HepG2 (cell line): ENCODE data around the gene C20orf144. TPM values are rescaled to one million over a fixed set of nuclear protein-coding genes. Genes with fewer than 3 reads are reported as not detected.
A peak's percentile ranks its signal among the peaks of the same experiment; 100 is the strongest.

Experiments
- ARHGAP35 ChIP-seq: sonication (generic); formaldehyde crosslinking; IDR thresholded peaks from 2 replicates; pipeline ENCODE4 v1.9.0; 2022; ENCODE audit warnings: mild to moderate bottlenecking, inconsistent platforms, moderate library complexity, missing genetic modification reagents, borderline replicate concordance
- ARID3A ChIP-seq: IDR thresholded peaks from 2 replicates; pipeline ENCODE4 v1.6.1; 2012; ENCODE audit warnings: low read depth, low read length, improper control_type of control experiment
- ARID5B ChIP-seq: IDR thresholded peaks from 2 replicates; pipeline ENCODE4 v1.4.0; 2020; ENCODE audit warnings: mild to moderate bottlenecking, missing genetic modification reagents
- ARNT ChIP-seq: fragments of 450-650 bp; IDR thresholded peaks from 2 replicates; pipeline ENCODE4 v1.6.1; 2017
- DNMT1 ChIP-seq: sonication (generic); formaldehyde crosslinking; IDR thresholded peaks from 2 replicates; pipeline ENCODE4 v1.5.1; 2020; ENCODE audit warnings: mild to moderate bottlenecking, missing genetic modification reagents
- GATAD2A ChIP-seq: IDR thresholded peaks from 2 replicates; pipeline ENCODE4 v1.6.1; 2016
- GPN1 ChIP-seq: sonication (generic); formaldehyde crosslinking; IDR thresholded peaks from 2 replicates; pipeline ENCODE4 v1.5.1; 2020; ENCODE audit warnings: missing genetic modification reagents, borderline replicate concordance
- HDAC1 ChIP-seq: sonication (generic); formaldehyde crosslinking; IDR thresholded peaks from 2 replicates; pipeline ENCODE4 v1.5.1; 2020; ENCODE audit warnings: mild to moderate bottlenecking, missing genetic modification reagents
- HNF1B ChIP-seq: sonication (generic); formaldehyde crosslinking; IDR thresholded peaks from 2 replicates; pipeline ENCODE4 v1.5.1; 2020; ENCODE audit warnings: mild to moderate bottlenecking, moderate library complexity, missing genetic modification reagents
- KDM4B ChIP-seq: sonication (generic); formaldehyde crosslinking; IDR thresholded peaks from 2 replicates; pipeline ENCODE4 v1.4.0; 2020; ENCODE audit warnings: missing genetic modification reagents
- NR2F6 ChIP-seq, 2 experiments: IDR thresholded peaks; 2 replicates each; pipeline ENCODE4 v1.6.1; 2016; ENCODE audit warnings: antibody characterized with exemption in 1 of 2, mild to moderate bottlenecking in 1 of 2
- POGZ ChIP-seq: sonication (generic); formaldehyde crosslinking; IDR thresholded peaks from 2 replicates; pipeline ENCODE4 v1.4.0; 2020; ENCODE audit warnings: mild to moderate bottlenecking, missing genetic modification reagents
- SRF ChIP-seq: IDR thresholded peaks from 2 replicates; pipeline ENCODE4 v1.6.1; 2011; ENCODE audit warnings: mild to moderate bottlenecking, low read depth, low read length, moderate library complexity
- SRSF9 ChIP-seq: fragments of 200-400 bp; formaldehyde crosslinking; IDR thresholded peaks from 2 replicates; pipeline ENCODE4 v1.6.1; 2018; ENCODE audit warnings: borderline replicate concordance, mild to moderate bottlenecking, low read depth, low read length; ENCODE audit not compliant: insufficient read depth, poor library complexity, severe bottlenecking
- STAG1 ChIP-seq: sonication (generic); formaldehyde crosslinking; IDR thresholded peaks from 2 replicates; pipeline ENCODE4 v1.4.0; 2020; ENCODE audit warnings: missing genetic modification reagents
- STAT5B ChIP-seq: sonication (generic); formaldehyde crosslinking; IDR thresholded peaks from 2 replicates; pipeline ENCODE4 v1.4.0; 2020; ENCODE audit warnings: missing genetic modification reagents
- YEATS4 ChIP-seq: sonication (generic); formaldehyde crosslinking; IDR thresholded peaks from 2 replicates; pipeline ENCODE4 v1.4.0; 2020; ENCODE audit warnings: missing genetic modification reagents, borderline replicate concordance
- ZBTB25 ChIP-seq: IDR thresholded peaks from 2 replicates; pipeline ENCODE4 v1.6.1; 2018; ENCODE audit warnings: missing genetic modification reagents
- ZNF3 ChIP-seq: IDR thresholded peaks from 2 replicates; pipeline ENCODE4 v1.7.0; 2017; ENCODE audit warnings: inconsistent platforms
- ZNF484 ChIP-seq: sonication (generic); formaldehyde crosslinking; IDR thresholded peaks from 2 replicates; pipeline ENCODE4 v1.5.1; 2020; ENCODE audit warnings: mild to moderate bottlenecking, low read depth, missing genetic modification reagents, borderline replicate concordance
- ZNF670 ChIP-seq: sonication (generic); formaldehyde crosslinking; IDR thresholded peaks from 2 replicates; pipeline ENCODE4 v1.8.0; 2022; ENCODE audit warnings: mild to moderate bottlenecking, missing genetic modification reagents, borderline replicate concordance
- polyA plus RNA-seq, 8 experiments: library from polyadenylated mRNA; depleted of rRNA in 3 of 8; stranded (reverse) in 7 of 8; unstranded in 1 of 8; fragments of >200 nt; fragmentation: Illumina TruSeq in 4 of 8; extraction: Trizol in 4 of 8; gene quantifications; 2 replicates each; pipeline versions ENCODE4 v1.2.1 to v1.2.3, GENCODE V29; 2011 to 2016; ENCODE audit warnings: low read depth in 4 of 8, missing spikeins in 1 of 8, mixed read lengths in 1 of 8; ENCODE audit not compliant: insufficient read depth in 1 of 8
- total RNA-seq, 5 experiments: library from RNA; depleted of rRNA; stranded (reverse); fragments of >200 nt; fragmentation: Illumina TruSeq; extraction: Trizol; gene quantifications; 2 replicates each; pipeline ENCODE4 v1.2.3, GENCODE V29; 2016; ENCODE audit warnings: low read depth in 1 of 5

Gene C20orf144
- total and polyA plus RNA-seq, 2 of the 13 experiments (the other 11 are each of a cell fraction or from before 2014, with no cell fraction given) = 0.09 to 0.16 TPM

- TF ChIP-seq HNF1B = no peak
- TF ChIP-seq GATAD2A (CRISPR knock-in tag) = peak; percentile 61
- no peak for TF ChIP-seq ZNF3
- no peak for TF ChIP-seq STAT5B (CRISPR knock-in tag)
- 0 out of 2 replicates have a peak, but pooled peaks have one; percentile 10 for TF ChIP-seq ARID3A
- peak; percentile 30; the same call in 1 of the 2 replicates for TF ChIP-seq HDAC1 (CRISPR knock-in tag)
- no peak for TF ChIP-seq ARHGAP35 (CRISPR knock-in tag)
- 0 out of 2 replicates have a peak, but pooled peaks have one; percentile 61 for TF ChIP-seq ZNF670 (CRISPR knock-in tag)
- no peak for TF ChIP-seq SRF
- TF ChIP-seq YEATS4 (CRISPR knock-in tag) = no peak
- no peak for TF ChIP-seq GPN1 (CRISPR knock-in tag)
- TF ChIP-seq KDM4B (CRISPR knock-in tag) = no peak
- peak; percentile 52 for TF ChIP-seq NR2F6 (IDR thresholded peaks at IDR 0.05)
- no peak for TF ChIP-seq NR2F6 (CRISPR knock-in tag; IDR thresholded peaks at IDR 0.05)
- TF ChIP-seq DNMT1 (CRISPR knock-in tag) = no peak
- TF ChIP-seq ZNF484 = no peak
- TF ChIP-seq ARNT = no peak
- TF ChIP-seq ZBTB25 (CRISPR knock-in tag) = no peak
- peak; percentile 36; the same call in 1 of the 2 replicates for TF ChIP-seq POGZ (CRISPR knock-in tag)
- TF ChIP-seq SRSF9 = no peak
- TF ChIP-seq ARID5B (CRISPR knock-in tag) = 0 out of 2 replicates have a peak, but pooled peaks have one; percentile 13
- TF ChIP-seq STAG1 (CRISPR knock-in tag) = no peak
Observed at GRCh38 chr20:33709398-33709797, 47.3 kb downstream of the C20orf144 start (continued).
